ENCODE results near the gene SLX4IP. TPM values are rescaled to one million over a fixed set of nuclear protein-coding genes. Genes with fewer than 3 reads are reported as not detected.

Gene SLX4IP
- total and polyA plus RNA-seq, 2 of the 13 experiments (the other 11 are each of a cell fraction or from before 2014, with no cell fraction given), result 3.6 to 7.3 TPM

DNA sequence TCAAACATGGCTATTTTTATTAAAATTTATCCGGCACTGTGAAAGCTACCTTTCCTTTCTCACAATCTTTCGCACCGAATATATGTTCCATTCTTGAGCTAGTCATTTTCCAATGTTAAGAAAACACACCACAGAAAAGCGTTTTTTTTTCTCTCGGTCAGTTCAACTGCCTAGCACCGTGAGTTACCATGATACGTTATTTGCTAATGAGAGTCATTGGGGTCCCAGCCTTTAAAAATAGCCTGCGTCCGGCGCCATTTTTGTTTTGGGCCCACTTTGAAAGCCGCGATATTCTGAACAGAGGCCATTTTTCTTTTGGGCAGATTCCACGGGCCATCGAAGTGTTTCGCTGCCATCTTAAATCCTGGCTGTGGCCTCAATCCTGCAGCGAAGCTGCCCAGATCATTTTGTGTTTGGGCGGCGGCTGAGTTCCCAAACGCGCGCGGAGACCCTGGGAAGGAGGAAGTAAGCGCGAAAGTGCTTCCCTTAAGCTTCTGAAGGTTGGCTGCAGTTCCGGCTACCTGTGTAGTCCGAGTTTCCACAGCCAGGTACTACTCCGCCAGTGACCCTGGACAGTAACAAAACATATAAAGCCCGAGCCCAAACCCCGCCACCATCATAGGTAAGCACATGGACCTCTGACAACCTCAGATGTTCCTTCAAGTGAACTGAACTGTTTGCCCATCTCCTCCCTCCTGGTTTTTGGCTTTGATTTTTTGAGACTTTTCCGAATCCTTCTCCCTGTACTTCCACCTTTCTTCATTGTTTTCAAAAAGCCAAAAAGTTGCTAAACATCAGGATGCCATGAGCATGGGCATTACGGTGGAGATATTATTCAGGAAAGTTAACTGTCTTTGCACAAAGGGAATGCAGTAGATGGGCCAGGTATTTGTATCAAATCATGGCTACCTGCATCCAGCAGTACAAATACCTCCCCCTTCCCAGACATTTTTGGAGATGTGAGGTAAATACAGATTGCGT lies at the start of gene SLX4IP (continued):
- TF ChIP-seq, protein P1, sequence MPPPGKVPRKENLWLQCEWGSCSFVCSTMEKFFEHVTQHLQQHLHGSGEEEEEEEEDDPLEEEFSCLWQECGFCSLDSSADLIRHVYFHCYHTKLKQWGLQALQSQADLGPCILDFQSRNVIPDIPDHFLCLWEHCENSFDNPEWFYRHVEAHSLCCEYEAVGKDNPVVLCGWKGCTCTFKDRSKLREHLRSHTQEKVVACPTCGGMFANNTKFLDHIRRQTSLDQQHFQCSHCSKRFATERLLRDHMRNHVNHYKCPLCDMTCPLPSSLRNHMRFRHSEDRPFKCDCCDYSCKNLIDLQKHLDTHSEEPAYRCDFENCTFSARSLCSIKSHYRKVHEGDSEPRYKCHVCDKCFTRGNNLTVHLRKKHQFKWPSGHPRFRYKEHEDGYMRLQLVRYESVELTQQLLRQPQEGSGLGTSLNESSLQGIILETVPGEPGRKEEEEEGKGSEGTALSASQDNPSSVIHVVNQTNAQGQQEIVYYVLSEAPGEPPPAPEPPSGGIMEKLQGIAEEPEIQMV (CRISPR knock-in tag; IDR thresholded peaks at IDR 0.05; ENCODE audit: low read depth), result 0 out of 2 replicates have a peak, but pooled peaks have one; percentile 66
- TF ChIP-seq STAG1 (CRISPR knock-in tag; IDR thresholded peaks at IDR 0.05) (0 out of 2 replicates have a peak, but pooled peaks have one; percentile 3), ZNF569 (CRISPR knock-in tag; IDR thresholded peaks at IDR 0.05; ENCODE audit: borderline replicate concordance) (0 out of 2 replicates have a peak, but pooled peaks have one; percentile 1), ZNF136 (CRISPR knock-in tag; IDR thresholded peaks at IDR 0.05; ENCODE audit: low read depth) (no peak), MYC (CRISPR knock-in tag; IDR thresholded peaks at IDR 0.05; ENCODE audit: borderline replicate concordance) (peak; percentile 52; the same call in 1 of the 2 replicates), GABPA (IDR thresholded peaks at IDR 0.05; ENCODE audit: low read depth, low read length) (peak; percentile 76), GABPA (CRISPR knock-in tag; IDR thresholded peaks at IDR 0.05; ENCODE audit: low read depth) (peak; percentile 94), MTA1 (CRISPR knock-in tag; IDR thresholded peaks at IDR 0.05; ENCODE audit: borderline replicate concordance) (peak; percentile 39), ZFAT (CRISPR knock-in tag; conservative IDR thresholded peaks at IDR 0.05) (peak; percentile 98), ZNF441 (CRISPR knock-in tag; IDR thresholded peaks at IDR 0.05; ENCODE audit: borderline replicate concordance) (peak; percentile 56; the same call in 1 of the 2 replicates)
- TF ChIP-seq, protein P2, sequence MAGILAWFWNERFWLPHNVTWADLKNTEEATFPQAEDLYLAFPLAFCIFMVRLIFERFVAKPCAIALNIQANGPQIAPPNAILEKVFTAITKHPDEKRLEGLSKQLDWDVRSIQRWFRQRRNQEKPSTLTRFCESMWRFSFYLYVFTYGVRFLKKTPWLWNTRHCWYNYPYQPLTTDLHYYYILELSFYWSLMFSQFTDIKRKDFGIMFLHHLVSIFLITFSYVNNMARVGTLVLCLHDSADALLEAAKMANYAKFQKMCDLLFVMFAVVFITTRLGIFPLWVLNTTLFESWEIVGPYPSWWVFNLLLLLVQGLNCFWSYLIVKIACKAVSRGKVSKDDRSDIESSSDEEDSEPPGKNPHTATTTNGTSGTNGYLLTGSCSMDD (CRISPR knock-in tag; IDR thresholded peaks at IDR 0.05), result no peak
- TF ChIP-seq, protein P3, sequence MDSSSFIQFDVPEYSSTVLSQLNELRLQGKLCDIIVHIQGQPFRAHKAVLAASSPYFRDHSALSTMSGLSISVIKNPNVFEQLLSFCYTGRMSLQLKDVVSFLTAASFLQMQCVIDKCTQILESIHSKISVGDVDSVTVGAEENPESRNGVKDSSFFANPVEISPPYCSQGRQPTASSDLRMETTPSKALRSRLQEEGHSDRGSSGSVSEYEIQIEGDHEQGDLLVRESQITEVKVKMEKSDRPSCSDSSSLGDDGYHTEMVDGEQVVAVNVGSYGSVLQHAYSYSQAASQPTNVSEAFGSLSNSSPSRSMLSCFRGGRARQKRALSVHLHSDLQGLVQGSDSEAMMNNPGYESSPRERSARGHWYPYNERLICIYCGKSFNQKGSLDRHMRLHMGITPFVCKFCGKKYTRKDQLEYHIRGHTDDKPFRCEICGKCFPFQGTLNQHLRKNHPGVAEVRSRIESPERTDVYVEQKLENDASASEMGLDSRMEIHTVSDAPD (CRISPR knock-in tag; IDR thresholded peaks at IDR 0.05), result peak; percentile 82; the same call in 1 of the 2 replicates
- TF ChIP-seq, protein P4, sequence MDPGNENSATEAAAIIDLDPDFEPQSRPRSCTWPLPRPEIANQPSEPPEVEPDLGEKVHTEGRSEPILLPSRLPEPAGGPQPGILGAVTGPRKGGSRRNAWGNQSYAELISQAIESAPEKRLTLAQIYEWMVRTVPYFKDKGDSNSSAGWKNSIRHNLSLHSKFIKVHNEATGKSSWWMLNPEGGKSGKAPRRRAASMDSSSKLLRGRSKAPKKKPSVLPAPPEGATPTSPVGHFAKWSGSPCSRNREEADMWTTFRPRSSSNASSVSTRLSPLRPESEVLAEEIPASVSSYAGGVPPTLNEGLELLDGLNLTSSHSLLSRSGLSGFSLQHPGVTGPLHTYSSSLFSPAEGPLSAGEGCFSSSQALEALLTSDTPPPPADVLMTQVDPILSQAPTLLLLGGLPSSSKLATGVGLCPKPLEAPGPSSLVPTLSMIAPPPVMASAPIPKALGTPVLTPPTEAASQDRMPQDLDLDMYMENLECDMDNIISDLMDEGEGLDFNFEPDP (CRISPR knock-in tag; conservative IDR thresholded peaks at IDR 0.05), result 0 out of 2 replicates have a peak, but pooled peaks have one; percentile 77
- TF ChIP-seq, protein P5, sequence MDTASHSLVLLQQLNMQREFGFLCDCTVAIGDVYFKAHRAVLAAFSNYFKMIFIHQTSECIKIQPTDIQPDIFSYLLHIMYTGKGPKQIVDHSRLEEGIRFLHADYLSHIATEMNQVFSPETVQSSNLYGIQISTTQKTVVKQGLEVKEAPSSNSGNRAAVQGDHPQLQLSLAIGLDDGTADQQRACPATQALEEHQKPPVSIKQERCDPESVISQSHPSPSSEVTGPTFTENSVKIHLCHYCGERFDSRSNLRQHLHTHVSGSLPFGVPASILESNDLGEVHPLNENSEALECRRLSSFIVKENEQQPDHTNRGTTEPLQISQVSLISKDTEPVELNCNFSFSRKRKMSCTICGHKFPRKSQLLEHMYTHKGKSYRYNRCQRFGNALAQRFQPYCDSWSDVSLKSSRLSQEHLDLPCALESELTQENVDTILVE (CRISPR knock-in tag; IDR thresholded peaks at IDR 0.05), result peak; percentile 61
- TF ChIP-seq, protein P6, sequence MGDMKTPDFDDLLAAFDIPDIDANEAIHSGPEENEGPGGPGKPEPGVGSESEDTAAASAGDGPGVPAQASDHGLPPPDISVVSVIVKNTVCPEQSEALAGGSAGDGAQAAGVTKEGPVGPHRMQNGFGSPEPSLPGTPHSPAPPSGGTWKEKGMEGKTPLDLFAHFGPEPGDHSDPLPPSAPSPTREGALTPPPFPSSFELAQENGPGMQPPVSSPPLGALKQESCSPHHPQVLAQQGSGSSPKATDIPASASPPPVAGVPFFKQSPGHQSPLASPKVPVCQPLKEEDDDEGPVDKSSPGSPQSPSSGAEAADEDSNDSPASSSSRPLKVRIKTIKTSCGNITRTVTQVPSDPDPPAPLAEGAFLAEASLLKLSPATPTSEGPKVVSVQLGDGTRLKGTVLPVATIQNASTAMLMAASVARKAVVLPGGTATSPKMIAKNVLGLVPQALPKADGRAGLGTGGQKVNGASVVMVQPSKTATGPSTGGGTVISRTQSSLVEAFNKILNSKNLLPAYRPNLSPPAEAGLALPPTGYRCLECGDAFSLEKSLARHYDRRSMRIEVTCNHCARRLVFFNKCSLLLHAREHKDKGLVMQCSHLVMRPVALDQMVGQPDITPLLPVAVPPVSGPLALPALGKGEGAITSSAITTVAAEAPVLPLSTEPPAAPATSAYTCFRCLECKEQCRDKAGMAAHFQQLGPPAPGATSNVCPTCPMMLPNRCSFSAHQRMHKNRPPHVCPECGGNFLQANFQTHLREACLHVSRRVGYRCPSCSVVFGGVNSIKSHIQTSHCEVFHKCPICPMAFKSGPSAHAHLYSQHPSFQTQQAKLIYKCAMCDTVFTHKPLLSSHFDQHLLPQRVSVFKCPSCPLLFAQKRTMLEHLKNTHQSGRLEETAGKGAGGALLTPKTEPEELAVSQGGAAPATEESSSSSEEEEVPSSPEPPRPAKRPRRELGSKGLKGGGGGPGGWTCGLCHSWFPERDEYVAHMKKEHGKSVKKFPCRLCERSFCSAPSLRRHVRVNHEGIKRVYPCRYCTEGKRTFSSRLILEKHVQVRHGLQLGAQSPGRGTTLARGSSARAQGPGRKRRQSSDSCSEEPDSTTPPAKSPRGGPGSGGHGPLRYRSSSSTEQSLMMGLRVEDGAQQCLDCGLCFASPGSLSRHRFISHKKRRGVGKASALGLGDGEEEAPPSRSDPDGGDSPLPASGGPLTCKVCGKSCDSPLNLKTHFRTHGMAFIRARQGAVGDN (CRISPR knock-in tag; IDR thresholded peaks at IDR 0.05), result peak; percentile 67
